HG03521 (cell line): ENCODE results near the gene ITSN2.
"Not testable (repeated sequence)": the region's sequence is repeated elsewhere in the genome, so short reads cannot be mapped to it uniquely, and the experiment has no call there.

ENCODE experiments used
- ATAC-seq: cut with Tn5 transposase; IDR thresholded peaks from one replicate; pipeline ENCODE4 v1.9.1; 2021; ENCODE audit warnings: mild to moderate bottlenecking, moderate library complexity; ENCODE audit not compliant: unreplicated experiment

Gene ITSN2

DNA sequence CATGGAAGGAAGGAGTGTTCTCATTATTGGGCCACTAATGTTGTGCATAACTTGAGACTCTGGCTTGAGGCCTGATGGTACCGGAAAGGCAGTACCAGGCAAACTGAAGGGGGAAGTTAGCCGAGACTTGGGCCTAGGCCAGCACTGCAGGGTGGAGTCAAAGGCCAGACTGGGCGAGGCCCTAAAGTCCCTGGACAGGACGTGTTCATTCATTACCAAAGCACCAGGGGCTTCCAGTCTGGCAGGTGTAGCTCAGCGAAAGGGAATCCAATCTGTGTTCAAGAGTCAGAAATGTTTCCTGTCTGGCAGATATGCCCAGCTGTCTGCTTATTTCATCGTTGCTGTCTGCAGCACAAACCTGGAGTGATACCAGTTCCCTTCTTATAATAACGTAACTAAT lies 4.7 kb upstream of the ITSN2 start:
- no peak for ATAC-seq

DNA sequence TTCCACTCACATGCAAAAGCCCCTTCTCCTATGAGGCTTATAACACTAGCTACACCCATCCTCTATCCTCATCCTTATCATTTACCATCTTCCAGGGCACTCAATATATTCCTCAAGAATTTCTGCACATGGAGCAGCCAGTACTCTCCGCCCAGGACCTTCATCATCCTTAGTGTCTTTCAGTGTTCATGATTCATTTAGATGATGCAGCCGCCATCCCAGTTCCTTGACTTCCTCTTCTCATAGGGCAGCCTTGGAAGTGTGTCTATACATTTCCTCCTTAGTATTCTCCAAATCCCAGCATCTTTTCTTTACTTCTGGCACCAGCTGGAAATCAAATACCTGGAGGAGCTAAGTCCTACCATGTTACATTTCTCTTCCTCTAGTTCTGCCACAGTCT lies 3.0 kb upstream of the ITSN2 start:
- ATAC-seq: no peak

DNA sequence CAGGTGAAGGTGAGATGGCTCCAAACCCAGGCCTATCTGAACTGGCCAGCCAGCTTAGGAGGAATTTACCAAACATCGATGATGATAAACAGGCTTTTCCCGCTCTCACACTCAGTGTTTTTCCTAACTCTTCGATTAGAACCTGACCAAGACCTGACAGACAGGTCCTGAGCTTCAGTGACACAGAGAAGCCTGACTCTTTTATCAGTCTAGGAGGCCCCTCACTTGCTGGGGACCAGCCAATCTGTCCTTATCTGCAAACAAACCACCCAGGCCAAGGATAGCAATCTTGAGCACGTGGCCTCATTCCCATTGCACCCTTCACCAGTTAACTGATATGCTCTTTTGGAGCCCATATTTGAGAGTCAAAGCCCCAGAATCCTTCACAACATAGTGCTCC lies 1.9 kb upstream of the ITSN2 start:
- ATAC-seq: no peak

DNA sequence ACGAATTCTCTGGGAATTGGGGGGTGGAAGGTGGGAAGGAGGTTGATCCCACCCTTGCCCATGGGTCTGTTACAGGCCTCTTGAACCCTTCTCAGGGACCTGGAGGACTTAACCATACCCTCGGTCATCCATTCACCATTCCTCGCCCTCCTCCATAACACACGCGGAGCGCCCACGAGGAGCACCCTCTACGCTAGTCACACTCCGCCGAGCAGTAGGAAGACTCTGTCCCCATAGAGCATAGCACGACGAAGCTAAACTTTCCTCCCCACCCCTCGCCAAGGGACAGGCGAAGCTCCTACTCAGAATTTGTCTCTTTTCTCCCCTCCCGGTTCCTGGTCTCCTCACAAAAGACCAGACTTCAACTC lies 611 bp upstream of the ITSN2 start:
- no peak for ATAC-seq

DNA sequence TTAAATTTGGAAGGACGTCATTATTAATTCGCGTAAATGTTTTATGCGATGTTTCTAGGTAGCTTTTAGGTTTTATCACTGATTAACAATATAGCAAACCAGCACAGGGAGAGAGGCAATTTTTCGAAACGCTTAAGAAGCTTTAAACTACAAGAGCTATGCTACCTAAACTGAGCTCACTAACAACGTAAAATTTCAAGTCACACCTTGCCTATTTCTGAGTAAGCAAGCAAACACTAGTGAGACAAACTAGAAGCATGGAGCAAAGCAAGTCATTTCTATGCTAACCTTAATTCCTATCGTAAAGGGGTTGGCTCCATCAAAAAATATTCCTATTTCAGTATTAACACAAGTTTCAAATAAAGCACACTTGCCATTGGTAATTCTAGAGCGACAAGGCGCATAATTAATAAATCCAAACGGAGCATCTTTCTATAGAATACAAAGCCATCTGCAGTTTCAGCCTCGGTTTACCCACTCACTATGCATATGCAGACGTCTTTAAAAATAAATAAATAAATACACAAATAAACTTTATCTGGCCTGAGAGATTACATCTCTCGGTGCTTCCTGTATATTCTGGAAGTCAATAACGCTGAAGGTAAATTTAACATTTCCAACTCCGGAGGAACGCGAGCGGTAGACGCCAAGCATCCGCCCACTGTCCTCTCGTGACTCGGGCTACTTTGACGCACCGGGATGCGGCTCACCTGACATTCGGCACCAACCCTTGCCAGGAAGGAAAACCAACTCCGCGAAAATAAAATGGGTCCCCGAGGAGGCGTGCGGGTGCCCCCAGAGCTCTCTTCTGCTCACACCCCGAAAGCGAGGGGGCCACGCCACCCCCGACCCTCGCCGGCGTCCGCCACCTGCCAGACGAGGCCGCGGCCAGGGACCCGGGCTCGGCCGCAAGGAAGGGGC lies 947 bp downstream of the ITSN2 start:
- ATAC-seq: peak; percentile 11

DNA sequence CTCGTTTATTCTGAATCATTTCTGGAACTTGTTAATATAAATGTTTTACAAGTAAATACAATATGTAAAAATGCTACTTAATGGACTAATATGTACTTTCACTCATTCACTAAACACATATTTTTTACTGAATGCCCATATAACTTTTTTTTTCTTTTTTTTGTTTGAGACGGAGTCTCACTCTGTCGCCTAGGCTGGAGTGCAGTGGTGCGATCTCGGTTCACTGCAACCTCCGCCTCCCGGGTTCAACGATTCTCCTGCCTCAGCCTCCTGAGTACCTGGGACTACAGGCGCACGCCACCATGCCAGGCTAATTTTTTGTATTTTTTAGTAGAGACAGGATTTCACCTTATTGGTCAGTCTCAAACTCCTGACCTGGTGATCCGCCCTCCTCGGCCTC lies 2.6 kb downstream of the ITSN2 start:
- ATAC-seq: not testable (repeated sequence)

DNA sequence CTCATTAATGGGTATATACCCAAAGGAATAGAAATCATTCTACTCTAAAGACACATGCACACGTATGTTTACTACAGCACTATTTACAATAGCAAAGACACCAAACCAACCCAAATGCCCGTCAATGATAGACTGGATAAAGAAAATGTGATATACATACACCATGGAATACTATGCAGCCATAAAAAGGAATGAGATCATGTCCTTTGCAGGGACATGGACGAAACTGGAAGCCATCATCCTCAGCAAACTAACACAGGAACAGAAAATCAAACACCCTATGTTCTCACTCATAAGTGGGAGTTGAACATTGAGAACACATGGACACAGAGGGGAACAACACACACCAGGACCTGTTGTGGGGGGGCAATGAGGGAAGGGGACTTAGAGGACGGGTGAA lies 3.2 kb downstream of the ITSN2 start:
- ATAC-seq: not testable (repeated sequence)

DNA sequence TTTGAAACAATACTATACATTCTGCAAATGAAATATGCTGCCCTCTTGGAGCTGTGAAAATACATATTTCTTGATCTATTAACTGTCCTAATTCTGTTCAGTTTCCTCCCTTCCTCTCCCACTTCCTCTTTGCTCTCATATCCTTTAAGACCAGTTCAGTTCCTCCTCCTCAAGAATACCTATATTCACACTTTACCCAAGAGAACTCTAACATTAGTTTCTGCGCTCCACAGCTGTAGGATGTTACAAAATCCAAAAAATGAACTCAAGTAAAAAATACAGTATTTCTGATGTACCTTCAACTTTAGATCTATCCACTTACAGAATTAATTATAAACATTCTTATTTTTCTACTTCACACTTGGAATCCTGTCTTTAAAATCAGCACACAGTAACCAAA lies 5.4 kb downstream of the ITSN2 start:
- ATAC-seq: no peak

DNA sequence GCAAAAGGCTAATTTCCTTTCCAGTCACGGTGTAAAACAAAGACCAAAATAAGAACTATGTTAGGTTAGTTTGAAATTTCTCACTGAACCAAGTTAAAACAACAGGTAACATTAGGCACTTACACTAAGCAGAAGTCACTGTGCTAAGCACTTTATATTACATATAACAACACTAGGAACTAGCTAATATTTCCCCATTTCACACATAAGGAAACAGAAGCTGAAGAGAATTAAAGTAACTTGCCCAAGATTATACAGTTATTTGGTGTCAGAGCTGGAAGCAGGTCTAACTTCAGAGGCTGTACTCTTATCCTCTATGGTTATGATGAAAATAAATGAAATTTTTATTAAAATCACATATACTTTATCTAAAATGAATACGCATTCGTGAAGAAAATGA lies 5.9 kb downstream of the ITSN2 start:
- no peak for ATAC-seq

DNA sequence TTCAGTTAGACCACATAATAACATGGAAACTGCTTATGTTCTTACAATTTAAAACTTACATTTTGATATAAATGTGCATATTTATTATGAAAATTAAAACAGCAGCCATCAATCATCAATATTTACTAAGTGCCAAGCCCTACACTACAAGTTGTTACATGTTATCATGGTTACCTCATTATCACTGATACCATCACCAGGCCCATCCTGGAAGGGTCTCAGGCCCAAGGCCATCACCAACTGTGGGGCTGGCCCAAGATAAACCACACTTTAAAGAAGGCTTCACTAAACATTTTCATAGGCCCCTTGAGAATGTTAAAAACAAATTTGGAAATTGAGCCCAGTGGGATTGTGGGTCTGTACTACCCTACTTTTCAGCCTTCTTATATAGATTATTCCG lies 6.4 kb downstream of the ITSN2 start:
- no peak for ATAC-seq

DNA sequence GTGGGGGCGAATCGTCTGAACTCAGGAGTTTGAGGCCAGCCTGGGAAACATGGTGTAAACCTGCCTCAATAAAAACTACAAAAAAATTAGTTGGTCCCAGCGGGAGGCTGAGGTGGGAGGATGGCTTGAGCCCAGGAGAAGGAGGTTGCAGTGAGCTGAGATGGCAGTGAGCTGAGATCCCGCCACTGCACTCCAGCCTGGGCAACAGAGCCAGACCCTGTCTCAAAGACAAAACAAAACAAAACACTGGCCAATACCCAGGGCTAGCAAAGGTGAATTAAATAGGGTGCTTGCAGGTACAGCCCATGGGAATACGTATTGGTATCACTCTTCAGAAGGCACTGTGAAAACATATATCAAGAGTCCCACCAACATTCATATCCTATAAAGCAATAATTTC lies 7.0 kb downstream of the ITSN2 start:
- ATAC-seq: no peak

DNA sequence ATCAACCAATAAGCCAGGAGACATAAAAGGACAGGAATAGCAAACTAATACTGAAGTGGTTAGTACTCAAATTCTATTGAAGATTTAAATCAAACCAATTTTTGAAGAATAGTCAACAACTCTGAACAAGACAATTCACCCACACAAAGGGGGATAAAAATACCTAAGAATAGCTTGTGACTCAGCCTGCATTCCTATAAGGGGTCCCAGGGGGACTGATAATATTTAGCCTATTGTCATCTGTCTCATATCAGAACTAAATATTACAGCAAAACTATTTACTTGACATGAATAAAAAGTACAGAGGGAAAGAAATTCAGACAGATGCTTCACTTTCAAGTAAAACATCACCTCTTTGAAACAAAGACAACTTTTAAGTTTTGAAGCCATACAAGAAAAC lies 7.7 kb downstream of the ITSN2 start:
- no peak for ATAC-seq

DNA sequence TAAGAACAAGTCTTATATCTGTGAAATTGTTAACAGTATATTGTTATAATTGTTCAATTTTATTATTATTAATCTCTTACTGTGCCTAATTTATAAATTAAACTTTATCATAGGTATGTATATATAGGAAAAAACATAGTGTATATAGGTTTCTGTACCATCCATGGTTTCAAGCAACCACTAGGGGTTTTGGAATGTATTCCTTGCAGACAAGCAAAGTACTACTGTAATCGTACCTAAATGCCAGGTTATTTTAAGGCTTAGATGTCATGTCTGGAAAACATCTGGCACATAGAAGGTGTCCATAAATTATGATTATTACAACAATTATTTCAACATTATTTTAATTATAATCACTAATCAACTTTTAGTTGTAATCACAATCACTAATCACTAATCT lies 8.4 kb downstream of the ITSN2 start:
- no peak for ATAC-seq

DNA sequence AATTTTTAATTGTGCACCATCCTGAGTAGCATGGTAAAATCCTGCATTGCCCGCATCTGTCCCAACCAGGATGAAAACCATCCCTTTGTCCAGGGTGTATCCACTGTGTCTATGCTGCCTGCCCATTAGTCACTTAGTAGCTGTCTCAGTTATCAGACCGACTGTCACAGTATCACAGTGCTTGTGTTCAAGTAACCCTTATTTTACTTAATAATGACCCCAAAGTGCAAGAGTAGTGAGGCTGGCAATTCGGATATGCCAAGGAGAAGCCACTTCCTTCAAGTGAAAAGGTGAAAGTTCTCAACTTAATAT lies 8.8 kb downstream of the ITSN2 start:
- ATAC-seq: no peak

DNA sequence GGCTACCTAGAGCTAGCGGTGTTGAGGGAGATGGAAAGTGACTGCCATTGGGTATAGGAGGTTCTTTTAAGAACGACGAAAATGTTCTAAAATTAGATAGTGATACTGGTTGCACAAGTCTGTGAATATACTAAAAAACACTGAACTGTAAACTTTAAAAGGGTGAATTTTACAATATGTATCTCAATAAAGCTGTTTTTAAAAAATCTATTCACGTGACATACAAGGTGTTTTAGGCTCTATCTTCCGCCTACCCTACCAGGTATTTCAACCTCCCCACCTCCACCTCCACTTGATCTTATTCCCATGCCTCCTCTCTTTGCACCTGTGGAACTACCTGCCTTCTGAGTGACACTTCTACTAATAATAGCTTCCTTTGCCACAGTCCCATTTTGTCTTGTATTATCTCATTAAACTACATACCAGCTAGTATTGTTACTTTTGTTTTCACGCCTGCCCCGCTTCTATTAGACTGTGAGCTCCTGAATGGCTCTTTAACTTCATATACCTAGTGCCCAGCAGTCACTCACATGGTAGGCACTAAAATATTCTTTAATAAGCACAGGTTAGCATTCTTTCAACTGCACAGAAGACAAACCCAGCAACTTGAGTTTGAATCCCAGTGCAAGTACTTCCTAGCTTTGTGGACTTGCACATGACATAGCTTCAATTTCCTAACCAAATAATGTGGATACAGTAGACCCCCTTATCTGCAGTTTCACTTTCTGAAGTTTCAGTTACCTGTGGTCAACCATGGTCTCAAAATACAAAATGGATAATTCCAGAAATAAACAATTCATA lies 9.3 kb downstream of the ITSN2 start:
- no peak for ATAC-seq

DNA sequence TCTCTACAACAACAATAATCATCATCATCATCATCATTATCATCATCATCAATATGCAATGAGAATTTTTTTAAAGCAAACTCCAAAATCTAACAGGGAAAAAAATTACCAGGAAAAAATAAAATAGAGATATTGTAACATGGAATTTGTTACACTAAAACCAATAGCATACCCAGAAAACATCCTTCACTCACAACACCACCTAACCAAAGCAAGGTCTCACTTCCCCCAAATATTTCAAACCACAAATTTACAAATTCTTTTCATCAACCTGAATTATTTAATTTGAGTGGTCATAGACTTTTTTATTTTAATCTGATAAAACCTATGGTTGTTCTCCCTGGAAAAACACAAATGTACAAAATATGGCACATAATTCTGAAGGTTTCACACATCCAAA lies 11.2 kb downstream of the ITSN2 start:
- no peak for ATAC-seq

DNA sequence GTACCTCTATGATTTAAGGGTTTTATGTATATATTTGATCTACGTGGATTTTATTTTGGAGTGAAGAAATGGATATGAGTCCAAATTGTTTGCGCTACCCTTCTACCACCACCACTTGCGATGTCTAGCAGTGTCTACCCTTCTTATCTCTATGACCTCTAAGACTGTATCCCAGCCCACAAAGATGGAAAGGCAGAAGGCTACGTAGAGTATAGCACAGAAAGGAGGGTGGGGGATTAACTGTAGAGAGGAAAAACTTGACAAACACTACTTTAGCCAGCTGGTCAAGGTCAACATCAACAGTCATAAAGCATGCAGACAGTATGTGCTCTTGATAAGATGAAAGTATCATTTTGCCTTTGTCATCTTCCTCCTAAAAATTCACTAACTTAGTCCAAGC lies 14.4 kb downstream of the ITSN2 start:
- no peak for ATAC-seq

DNA sequence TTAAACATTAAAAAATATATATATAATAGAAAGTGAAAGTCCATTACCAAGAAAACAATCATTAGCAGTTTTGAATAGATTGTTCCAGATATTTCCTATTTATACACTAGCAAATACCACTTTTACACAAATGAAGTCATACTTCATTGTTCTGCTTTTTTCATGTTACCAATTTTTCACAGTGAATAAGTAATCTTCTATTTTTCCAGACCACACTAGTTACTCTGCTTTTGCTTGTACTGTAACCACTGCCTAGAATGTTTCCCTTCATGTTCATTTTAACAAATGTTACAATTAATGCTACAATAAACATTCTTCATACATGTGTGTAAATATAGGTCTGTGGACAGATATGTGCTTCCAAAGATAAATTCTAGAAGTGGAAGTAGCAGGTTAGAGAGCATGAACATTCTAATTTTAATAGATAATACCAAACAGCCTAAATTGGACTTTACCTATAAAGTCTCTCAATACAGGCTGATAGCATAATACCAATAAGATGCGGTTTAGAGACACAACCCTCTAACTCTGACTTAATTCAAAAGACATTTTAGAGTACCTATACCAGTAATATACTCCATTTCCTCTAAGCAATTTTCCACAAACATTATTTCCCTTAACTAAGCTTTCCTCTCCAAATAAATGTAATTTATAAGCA lies 17.0 kb downstream of the ITSN2 start:
- no peak for ATAC-seq

DNA sequence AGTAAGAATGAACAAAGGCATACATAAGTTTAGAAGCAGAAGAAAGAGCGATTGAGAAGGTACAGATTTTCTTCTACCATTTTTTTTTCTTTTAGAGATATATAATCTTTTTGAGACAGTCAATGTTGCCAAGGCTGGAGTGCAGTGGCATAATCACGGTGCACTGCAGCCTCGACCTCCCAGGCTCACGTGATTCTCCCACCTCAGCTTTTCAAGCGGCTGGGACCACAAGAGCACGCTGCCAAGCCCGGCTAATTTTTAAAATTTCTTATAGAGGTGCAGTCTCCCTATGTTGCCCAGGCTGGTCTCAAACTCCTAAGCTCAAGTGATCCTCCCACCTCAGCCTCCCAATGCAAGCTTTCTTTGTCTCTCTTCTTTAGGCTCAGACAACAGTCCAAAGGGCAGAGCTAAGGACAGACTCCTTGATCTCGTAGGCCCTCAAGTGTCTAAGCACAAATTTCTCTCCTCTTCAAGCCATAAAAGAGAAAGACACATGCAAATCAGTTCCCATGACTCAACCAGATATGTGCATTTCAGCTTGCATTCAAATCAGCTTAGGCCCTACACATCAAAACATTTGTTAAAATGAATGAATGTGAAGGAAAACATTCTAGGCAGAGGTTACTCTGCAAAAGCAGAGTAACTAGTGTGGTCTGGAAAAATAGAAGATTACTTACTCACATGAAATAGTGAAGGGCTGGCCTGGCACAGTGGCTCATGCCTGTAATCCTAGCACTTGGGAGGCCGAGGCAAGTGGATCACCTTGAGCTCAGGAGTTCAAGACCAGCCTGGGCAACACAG lies 18.0 kb downstream of the ITSN2 start:
- no peak for ATAC-seq

DNA sequence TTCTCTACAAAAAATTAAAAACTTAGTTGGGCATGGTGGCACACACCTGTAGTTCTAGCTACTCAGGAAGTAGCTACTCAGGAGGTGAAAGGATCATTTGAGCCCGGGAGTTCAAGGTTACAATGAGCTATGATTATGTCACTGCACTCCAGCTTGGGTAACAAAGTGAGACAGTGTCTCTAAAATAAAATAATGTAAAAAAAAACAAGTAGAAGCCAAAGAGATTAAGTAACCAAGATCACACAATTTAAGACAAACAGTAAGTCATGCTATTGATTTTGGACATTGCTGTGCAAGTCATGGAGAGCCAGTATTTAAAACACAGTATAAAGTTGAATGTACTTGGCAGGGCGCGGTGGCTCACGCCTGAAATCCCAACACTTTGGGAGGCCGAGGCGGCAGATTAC lies 20.5 kb downstream of the ITSN2 start:
- ATAC-seq: no peak

DNA sequence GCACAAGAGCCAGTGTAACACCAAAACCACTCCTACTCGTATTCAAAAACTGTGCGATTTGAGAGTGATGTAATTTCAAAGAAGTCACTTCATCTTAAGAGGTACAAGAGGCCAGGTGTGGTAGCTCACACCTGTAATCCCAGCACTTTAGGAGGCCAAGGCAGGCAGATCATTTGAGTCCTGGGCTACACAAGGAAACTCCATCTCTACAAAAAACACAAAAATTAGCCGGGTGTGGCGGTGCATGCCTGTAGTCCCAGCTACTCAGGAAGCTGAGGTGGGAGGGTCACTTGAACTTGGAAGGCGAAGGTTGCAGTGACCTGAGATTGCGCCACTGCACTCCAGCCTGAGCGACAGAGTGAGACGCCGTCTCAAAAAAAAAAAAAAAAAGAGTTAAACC lies 21.2 kb downstream of the ITSN2 start:
- ATAC-seq: not testable (repeated sequence)
